ENCODE data around the gene HPCAL1. TPM values are rescaled to one million over a fixed set of nuclear protein-coding genes. Genes with fewer than 3 reads are reported as not detected.

Gene HPCAL1
- total and polyA plus RNA-seq, 2 of the 8 experiments (the other 6 are each of a cell fraction or from before 2014, with no cell fraction given), result 5.8 to 8.6 TPM

- no peaks in the 10 kb centered on the region for H3K27me3 ChIP-seq (replicated peaks in 1 of 4; ENCODE audit: control insufficient read depth in 3 of 4, extremely low read depth in 1 of 4, insufficient read depth in 3 of 4, low read length in 3 of 4)
- no peak overlapping the region for H3K14ac ChIP-seq (ENCODE audit: insufficient read length)
- no peak overlapping the region for H3K27ac ChIP-seq (ENCODE audit: low read depth, low read length)
- H3K4me2 ChIP-seq (ENCODE audit: insufficient read depth in 1 of 2, low read depth in 2 of 2, low read length in 2 of 2), result no peak overlapping the region
- DNase-seq (ENCODE audit: low read depth in 1 of 2, low spot score in 2 of 2), result no peak
- H3K4me3 ChIP-seq (ENCODE audit: extremely low read depth in 1 of 4, insufficient read depth in 2 of 4, low read depth in 3 of 4, low read length in 4 of 4), result no peak overlapping the region
- H2BK20ac ChIP-seq (ENCODE audit: low read length), result no peak overlapping the region
- no peak overlapping the region for H4K8ac ChIP-seq (ENCODE audit: extremely low read depth, insufficient read depth, low read length)
- H3K4ac ChIP-seq (replicated peaks; ENCODE audit: insufficient read length, low read depth, low read length), result no peak overlapping the region
- no peak for FAIRE-seq
- no peak overlapping the region for H3K56ac ChIP-seq (replicated peaks; ENCODE audit: insufficient read length, low read depth, low read length)
- H2BK120ac ChIP-seq (replicated peaks; ENCODE audit: low read depth, low read length), result no peak overlapping the region
- H3K18ac ChIP-seq (ENCODE audit: extremely low read depth, low read length), result no peak overlapping the region
- WGBS, 2 experiments (ENCODE audit: extremely low coverage in 1 of 2, insufficient coverage in 1 of 2, insufficient read length in 1 of 2, insufficient replicate concordance in 2 of 2, low coverage in 1 of 2, low lambda C conversion rate in 2 of 2, missing lambda C conversion rate in 1 of 2), result 89% methylated on average over 15 of the region's 15 CpGs; no CpG with 5 or more reads in 1 of the 2 experiments
- no peak overlapping the region for H2BK15ac ChIP-seq (ENCODE audit: low read length)
- no peak overlapping the region for H2AFZ ChIP-seq (ENCODE audit: low read length)
- H2AK5ac ChIP-seq (ENCODE audit: low read depth, low read length), result no peak overlapping the region
- H3K4me1 ChIP-seq (replicated peaks in 1 of 4; ENCODE audit: control insufficient read depth in 3 of 4, insufficient read depth in 4 of 4, low read length in 3 of 4), result peaks cover 0 to 2% (median 0%) of the 10 kb centered on the region in 4 experiments; a peak in 2 of 7 replicates
- no peak overlapping the region for H4K5ac ChIP-seq (ENCODE audit: insufficient read length, low read depth, low read length)
- H4K20me1 ChIP-seq (replicated peaks in 1 of 2; ENCODE audit: control insufficient read depth in 1 of 2, insufficient read depth in 2 of 2, low read length in 2 of 2), result peaks cover 0 to 3% of the 10 kb centered on the region in 2 experiments
- no peak overlapping the region for H4K91ac ChIP-seq (replicated peaks; ENCODE audit: insufficient read length, low read length)
- no peaks in the 10 kb centered on the region for H3K36me3 ChIP-seq (ENCODE audit: control insufficient read depth in 2 of 4, insufficient read depth in 4 of 4, low read length in 3 of 4)
- no peak overlapping the region for H2BK12ac ChIP-seq (ENCODE audit: low read depth, low read length)
- H3K79me2 ChIP-seq (ENCODE audit: control insufficient read depth in 1 of 2, insufficient read depth in 2 of 2, low read length in 2 of 2), result no peaks in the 10 kb centered on the region
- H3K79me1 ChIP-seq (ENCODE audit: low read depth, low read length), result no peaks in the 10 kb centered on the region
- ChIA-PET CTCF (ENCODE audit: partially characterized antibody) (interaction anchor here (1.2 to 1.8 kb wide), 2 partner anchors 33 to 134 kb away, joined by 4 to 6 read pairs; no protein-coding TSS in a partner anchor), POLR2A (ENCODE audit: partially characterized antibody) (no interaction called here)
- no peak overlapping the region for H2BK5ac ChIP-seq (ENCODE audit: low read depth, low read length)
- no peak overlapping the region for H3K9ac ChIP-seq (replicated peaks in 1 of 4; ENCODE audit: extremely low read depth in 1 of 4, low read depth in 3 of 4, low read length in 3 of 4)
- no peaks in the 10 kb centered on the region for H3K9me3 ChIP-seq (ENCODE audit: insufficient read depth in 2 of 2, low read depth in 1 of 2, low read length in 1 of 2)
- no peak overlapping the region for H3K23ac ChIP-seq (ENCODE audit: insufficient read length)
- 0 out of 2 replicates have a peak, but pooled peaks cover 3% of the 10 kb centered on the region for H3K23me2 ChIP-seq (ENCODE audit: low read depth, low read length)
- TF ChIP-seq NANOG (IDR thresholded peaks at IDR 0.05; ENCODE audit: insufficient read depth, low read depth, low read length, poor library complexity, severe bottlenecking), result no peak
Observed at GRCh38 chr2:10274983-10275802, 27.5 kb upstream of the HPCAL1 start.
